Muscle of arm (tissue), 12 donors: ENCODE results near the gene ADM. TPM values are rescaled to one million over a fixed set of nuclear protein-coding genes. Genes with fewer than 3 reads are reported as not detected.

ENCODE experiments used
- DNase-seq: peaks from one replicate; pipeline ENCODE4 v3.0.0-alpha.2; 2013
- polyA plus RNA-seq, 12 donors: library from polyadenylated mRNA; unstranded; fragments of 120-200 nt; gene quantifications; one replicate each; pipeline ENCODE4 v1.2.1, GENCODE V29; 2013; ENCODE audit not compliant: insufficient read length in 12 of 12

Gene ADM
- polyA plus RNA-seq, 12 donors, result 7.2 to 19.6 (median 11.1) TPM; not detected in 1

DNA sequence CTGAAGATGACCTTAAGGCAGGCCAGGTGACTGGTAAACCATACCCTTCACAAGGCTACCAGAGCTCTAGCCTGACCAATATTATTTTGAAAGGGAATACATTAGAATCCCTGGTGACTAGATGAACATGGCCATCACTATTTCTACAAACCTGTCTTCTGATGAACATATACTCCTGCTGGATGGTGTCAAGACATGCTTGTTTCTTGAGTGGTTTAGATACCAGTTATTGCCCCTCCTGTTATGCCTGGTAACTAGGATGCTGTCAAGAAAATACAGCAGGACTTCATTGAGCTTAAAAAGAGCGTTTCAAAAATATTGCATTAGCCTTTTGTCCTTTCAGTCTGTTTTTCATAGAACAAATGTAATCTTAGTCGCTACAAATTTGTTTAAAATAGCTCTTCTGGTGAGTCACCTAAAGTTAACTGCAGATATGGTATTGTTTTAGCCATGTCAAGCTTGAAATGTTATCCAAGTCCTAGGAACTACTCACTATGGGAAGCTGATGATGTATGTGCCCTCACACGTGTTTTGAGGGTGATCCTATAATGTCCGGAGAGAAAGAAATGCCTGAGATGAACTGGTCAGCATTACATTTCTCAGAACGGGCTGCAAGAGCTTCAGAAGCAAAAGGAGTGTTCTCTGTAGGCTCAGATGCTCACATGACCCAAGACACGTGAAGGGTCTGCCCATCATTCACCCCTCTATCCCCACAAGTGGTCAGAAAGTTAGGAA is 20.6 kb downstream of the ADM start:
- DNase-seq, result no peak

DNA sequence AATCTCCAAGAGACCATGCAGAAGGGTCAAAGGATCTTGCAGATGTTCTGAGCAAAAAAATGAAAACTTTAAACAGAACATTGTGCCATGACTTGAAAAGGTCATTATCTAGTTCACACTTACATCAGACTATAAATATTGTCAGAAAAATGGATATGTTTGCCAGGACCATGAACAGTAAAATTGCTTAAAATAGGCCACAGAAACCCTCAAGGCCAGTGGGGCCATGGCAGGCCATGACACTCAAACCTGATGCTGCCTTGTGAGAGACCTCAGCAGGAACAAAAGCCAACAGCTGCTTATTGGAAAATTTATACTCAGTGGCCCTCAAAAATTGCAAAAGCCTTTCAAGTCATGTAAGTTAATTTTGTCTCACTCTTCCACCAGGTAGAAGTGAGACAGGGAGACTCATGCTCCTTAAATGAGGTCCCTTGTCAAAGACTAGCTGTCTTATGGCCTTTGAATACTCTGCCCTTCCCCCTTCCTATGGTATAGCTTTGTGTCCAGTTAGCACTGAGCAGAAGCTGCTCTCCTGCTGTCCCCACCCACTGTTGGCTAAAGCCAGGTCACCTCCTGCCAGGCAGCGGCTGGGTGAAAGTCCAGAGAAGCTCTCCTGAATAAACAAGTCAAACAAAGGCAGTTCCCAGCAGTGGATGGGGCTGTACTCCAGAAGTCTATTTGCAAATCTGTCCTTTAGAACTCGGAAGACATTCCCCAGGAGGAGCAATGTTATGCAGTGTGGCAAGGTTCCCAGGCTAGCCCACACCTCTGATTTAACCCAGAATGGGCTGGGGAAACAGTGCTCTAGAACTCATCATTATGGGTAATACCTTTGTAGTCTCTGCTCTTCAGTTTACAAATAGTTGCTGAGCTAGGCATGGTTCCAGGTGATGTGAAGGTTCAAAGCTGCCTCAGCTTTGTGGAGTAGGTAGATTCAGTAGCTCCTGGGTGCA is 21.4 kb downstream of the ADM start:
- DNase-seq, result no peak

DNA sequence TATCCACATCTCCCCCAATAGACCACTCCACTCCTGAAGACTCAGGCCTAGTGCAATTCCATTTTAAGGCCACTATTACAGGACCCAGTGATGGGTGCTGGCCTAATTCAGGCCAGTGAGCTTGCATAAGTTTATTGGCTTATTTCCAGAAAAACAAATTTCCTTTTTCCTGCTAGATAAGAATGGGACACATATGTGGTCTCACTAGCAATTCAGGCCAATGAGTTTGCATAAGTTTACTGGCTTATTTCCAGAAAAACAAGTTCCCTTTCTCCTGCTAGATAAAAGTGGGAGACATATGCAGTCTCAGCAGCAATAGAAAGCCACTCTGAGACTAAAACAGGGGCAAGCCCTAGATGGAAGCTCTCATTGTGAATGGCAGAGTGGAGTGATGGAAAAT is 22.4 kb downstream of the ADM start:
- no peak for DNase-seq

DNA sequence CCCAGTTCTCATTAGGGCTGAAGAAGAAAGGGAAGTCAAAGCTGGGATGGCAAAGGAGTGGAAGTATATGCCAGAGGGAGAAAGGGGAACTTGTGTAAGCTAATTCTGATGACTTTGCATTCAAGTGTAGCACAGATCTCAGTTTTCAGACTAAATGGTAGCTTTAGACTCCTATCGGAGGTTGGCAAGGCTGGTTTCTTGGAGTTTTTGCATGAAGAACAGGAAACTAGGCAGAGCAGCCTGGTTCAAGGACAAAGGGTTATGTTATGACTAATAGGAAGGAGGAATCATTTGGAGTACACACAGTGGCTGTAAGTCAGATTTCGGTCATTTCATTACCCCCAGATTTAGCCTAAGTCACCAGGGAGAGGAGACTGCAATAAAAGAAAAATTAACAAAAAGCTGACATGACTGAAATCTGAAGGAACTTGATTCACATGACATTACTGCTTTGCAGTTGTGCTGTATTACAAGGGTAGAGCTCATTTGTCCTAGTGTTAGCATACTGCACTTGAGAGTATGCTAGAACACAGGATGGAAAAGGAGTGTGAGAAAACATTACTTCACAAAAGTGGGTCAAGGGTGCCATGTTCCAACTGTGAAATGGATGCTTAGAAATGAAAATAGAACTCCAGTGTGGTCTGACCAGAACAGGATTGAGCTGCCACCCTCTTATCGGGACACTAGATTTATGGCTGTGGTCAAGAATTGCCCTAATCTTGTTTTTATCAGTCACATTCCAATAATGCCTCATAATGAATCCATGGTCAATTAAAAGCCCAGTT is 23.6 kb downstream of the ADM start:
- DNase-seq, result no peak

DNA sequence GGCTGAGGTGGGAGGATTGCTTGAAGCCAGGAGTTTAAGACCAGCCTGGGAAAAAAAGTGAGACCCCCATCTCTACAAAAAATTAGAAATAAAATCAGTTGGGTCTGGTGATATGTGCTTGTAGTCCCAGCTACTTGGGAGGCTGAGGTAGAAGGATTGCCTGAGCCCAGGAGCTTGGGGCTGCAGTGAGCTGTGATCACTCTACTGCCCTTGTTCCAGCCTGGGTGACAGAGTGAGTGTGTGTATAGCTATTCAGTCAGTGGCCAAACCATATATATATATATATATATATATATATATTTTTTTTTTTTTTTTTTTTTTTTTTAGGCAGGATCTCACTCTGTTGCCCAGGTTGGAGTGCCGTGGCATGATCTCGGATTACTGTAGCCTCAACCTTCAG is 24.5 kb downstream of the ADM start:
- no peak for DNase-seq

DNA sequence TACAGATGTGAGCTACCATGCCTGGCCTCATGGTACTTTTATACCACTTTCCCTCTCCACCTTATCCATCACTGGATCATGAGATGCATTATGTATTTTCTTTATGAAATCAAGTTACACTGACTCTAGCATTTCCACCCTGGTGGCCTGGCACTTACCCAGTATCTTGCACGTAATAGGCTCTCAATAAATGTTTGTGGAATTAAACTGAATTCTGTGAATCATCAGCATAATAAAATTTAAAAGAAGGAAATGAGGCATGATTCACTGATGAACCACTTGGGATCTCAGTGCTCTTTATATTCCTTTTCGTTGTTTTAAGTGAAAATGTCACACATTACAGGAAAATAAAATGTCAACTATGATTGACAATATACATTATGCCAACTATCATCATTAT is 25.1 kb downstream of the ADM start:
- no peak for DNase-seq

DNA sequence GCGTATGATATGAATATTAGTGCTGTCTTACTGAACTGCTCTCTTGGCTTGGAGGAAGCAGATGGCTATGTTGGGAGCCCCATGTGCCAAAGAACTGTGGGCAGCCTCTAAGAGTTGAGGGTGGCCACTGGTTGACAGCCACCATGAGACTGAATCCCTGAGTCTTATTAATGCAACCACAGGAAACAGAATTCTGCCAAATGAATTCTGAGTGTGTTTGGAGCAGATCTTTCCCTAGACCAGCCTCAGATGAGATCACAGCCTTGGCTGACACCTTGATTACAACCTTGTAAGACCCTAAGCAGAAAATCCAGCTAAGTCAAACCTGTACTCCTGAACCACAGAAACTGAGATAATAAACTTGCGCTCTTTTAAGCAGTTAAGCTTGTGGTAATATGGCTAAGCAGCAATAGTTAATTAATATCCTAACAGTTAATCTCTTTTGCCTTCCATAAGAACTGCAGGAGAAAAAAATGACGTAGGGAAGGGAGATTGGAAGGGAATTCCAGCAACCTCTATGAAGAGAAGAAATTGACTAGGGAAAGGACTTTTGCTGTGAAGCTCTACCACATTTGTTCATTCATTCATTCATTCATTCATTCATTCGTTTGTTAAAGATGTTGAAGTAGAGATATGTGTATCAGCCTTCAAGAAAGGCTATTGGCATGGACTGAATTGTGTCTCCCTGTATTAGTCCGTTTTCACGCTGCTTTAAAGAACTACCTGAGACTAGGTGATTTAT is 26.8 kb downstream of the ADM start:
- no peak for DNase-seq

DNA sequence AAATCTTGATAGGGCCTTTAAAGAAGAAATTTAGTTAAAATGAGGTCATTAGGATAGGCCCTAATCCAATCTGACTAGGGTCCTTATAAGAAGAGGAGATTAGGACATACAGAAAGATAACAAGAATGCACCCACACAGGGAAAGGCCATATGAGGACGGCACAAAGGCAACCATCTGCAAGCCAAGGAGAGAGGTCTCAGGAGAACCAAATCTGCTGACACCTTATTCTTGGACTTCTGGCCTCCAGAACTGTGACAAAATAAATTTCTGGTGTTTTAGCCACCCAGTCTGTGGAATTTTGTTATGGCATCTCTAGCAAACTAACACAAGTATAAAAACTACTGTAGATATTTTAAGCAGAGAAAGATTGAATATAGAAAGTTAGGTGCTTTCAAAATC is 28.6 kb downstream of the ADM start:
- DNase-seq, result no peak

DNA sequence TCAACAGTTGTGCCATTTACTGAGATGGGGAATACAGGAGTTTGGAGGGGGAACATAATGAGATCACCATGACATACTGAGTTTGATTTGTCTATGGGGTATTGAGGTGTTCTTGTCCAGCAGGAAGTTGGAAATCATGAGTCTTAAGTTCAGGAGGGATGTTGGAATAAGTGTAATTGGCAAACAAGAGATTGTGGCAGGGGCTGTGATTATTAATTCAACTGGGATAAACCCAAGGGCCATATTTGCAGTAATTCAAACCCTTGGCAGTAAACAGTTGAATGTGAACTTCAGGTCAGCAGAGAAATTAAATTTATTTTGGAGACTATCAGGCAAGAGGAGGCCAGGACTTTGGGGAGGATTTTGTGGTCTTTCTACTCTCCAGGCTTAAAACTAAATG is 33.4 kb downstream of the ADM start:
- DNase-seq, result peak; percentile 76

DNA sequence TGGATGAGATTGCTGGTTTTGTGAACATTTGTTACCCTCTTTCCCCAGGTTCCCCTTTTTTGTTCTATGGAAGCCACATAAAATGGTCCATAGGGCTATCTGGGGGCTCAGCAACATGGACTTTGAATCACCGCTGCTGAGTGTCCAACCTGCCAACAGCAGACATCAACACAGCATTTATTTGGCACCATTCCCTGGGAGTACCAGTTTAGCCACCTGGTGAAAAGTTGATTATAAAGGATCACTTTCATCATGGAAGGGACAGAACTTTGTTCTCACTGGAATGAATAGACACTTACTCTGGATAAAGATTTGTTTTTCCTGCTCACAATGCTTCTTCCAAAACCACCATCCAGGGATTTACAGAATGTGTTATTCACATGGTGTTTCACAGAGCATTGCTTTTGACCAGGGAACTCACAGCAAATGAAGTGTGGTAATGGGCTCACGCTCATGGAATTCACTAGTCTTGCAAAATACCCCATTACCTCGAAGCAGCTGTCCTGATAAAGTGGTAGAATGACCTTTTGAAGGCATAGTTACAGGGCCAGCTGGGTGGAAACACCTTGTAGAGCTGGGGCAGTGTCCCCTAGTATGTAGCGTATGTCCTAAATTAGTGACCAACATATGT is 43.9 kb downstream of the ADM start:
- no peak for DNase-seq

DNA sequence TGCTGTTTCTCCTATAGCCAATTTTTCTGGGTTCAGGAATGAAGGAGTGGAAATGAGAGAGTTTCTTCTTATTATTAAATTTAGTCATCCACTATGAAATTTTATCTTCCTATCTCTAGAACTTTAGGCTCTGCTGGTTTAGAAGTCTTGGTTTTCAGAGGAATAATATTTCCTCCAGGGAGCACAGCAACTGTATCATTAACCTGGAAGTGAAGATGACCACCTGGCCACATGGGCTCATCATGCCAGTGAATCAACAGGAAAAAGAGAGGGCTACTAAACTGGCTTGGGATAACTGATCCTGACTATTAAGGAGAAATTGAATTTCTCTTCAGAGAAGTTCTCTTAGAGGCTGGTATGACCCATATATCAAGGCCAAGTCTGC is 44.4 kb downstream of the ADM start:
- no peak for DNase-seq

DNA sequence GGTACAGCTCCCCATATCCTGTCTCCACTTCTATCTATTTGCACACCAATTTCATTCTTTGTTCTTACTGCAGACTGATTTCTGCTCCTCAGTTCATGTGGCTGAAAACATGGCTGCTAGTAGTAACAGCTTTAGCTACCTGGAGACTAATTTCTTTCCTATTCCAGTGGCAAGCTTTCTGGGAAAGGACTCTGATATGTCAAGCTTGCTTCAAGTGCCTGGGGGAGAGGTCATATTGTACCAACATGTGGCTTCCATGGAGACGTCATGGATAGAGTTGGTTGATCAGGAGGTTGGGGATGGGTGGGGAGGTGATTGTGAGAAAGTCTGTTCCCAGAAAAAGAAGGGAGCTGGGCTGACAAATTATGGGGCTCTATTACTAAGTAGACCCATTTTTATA is 44.9 kb downstream of the ADM start:
- DNase-seq, result no peak

DNA sequence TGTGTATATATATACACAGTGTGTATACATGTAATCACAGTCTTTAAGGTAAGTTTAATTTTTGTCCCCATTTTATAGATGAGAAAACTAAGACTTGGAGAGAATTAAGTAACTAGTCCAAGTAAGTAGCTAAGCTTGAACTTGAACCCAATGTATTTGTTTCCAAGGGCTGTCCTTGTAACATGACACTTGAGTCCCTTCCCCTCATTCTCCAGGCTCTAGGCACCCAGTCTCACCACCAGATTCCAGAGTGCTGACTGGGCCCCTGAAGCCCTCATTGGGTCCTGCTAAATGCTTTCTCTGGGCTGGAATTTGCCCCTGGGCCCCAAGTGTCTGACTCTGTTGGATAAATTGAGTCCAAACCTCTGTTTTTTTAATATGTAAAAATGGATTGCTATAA is 45.5 kb downstream of the ADM start:
- DNase-seq, result no peak

DNA sequence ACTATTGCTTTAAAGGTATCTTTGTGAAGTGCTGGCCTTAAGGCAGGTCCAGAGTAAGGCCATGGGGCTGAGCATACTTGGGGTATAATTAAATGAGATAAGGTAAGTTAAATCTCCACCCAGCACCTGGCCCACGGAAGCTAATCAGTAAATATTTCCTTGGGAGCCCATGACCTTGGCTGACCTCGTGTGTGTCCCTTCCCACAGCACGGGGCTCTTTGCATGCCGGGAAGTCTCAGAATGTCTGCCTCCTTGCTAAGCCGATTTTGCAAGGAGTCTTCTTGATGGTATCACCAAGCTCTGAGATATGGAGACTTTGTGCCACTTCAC is 46.5 kb downstream of the ADM start:
- no peak for DNase-seq

DNA sequence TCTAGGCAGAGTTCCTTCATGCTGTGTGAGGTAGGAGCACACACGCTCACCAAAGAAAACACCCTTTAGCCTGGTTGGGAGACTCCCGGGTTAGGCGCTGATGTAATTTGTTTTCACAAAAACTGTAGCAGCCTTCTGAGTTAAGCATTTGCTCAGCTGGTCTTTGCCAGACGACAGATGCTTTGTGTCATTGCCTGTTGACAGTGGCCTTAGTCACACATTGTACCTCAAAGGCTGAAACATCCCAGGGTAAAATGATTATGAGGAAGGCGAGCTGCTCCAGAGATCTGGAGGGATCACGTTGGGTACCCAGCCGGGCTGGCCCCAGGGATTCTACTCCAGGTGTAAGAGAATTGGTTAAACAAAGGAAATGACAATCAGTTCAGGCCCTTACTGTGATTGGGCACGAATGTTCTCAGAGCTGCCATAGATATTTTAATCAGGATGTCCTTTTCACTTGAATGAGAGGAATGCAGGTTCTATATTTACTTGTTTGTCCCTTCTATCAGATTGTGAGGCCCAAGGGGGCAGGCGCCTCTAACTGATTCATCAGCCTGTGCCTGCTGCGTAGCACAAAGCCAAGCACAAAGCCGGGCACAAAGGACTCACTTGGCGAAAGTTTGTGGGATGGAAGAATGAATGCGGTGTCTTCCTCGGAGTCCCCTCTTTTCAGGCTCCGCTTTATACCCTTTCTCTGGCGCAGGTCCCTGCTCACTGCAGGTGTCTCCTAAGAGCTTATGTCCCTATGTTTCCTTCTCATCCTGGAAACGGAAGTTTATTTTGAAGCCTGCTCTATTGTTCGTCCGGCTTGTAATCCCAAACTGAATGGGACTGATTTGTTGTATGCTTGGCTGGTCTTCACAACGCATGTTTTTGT is 47.1 kb downstream of the ADM start:
- no peak for DNase-seq

DNA sequence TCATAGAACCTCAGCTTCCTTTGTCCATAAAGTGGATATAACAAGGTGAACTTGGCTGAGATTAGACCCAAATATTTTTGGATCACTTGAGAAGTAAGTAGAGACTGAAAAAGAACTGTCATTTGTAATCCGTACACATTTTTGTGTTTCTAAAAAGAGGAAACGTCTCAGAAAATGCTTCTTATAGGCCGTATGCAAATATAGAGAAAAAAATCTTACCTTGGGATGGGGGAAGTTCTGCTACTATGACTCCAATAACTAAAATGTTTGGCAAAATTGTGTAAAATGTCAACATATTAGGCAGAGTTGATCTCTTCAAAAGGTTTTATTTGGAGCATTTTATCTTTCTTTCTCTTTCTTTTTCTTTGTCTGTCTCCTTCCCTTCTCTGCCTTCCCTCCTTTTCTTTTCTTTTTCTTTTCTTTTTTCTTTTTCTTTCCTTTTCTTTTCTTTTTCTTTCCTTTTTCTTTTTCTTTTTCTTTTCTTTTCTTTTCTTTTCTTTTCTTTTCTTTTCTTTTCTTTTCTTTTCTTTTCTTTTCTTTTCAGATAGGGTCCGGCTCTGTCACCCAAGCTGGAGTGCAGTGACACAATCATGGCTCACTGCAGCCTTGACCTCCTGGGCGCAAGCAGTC is 48.2 kb downstream of the ADM start:
- DNase-seq, result no peak

DNA sequence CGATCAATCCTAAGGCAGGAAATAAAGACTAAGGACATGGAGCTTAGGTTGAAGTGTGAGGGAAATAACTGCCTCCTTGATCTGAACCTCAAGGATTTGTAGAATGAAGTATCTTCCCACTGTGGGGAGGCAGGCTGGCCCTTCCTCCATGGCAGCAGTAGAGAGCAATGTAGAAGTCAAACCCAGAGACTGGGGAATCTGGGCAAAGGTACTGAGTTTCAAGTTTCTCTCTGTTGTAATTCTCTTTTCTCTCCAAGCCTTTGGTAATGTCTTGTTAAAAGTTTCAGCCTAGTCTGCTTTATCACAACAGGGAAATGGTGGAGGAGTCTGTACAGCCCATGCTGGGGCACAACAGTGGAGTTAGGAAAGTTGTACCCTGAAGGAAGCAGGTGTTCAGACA is 49.5 kb downstream of the ADM start:
- no peak for DNase-seq

DNA sequence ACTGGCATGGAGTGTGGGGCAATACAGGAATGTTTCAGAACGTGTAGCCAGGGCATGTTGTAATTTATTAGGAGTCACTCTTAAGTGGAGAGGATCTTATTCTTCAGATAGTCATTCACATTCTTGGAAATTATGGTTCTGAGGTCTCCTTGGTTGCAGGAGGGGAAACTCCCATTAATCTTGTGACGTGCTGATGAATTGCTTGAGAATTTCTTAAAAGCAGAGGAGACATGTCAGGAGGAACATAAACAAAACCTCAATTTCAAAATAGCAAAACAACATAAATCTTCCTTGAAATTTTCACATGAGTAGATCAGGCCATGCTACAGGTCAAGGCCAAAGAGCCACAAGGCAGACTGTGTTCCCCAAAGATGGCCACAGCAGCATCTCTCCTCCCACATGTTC is 50.4 kb downstream of the ADM start:
- DNase-seq, result no peak

DNA sequence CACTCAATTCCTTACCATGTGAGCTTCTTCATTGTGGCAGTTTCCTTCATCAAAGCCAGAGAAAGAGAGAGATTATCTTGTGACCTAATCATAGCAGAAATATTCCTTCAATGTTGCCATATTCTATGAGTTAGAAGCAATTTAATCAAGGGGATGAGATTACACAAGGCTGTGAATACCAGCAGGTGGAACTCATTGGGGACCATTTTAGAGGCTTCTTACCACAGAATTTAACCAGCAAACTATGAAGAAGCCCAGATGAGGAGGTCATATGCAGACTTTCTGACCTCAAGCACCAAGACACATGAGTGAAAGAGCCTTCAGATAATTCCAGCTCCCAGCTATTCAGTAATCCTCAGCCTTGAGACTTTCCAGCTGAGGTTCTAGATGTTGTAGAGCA is 51.3 kb downstream of the ADM start:
- DNase-seq, result no peak
